Left ventricle myocardium inferior (tissue), 1 donor: ENCODE results near the gene RAPGEF1. TPM values are rescaled to one million over a fixed set of nuclear protein-coding genes. Genes with fewer than 3 reads are reported as not detected.

Experiments
- DNase-seq: peaks from one replicate; pipeline ENCODE4 v3.0.0-alpha.2; 2020
- H3K27ac ChIP-seq: fragments of 200-600 bp; replicated peaks from 2 replicates; pipeline ENCODE4 v1.8.0; 2021
- H3K27me3 ChIP-seq: fragments of 200-600 bp; 2 replicates; pipeline ENCODE4 v1.8.0; 2021; ENCODE audit warnings: low read depth
- H3K36me3 ChIP-seq: fragments of 200-600 bp; 2 replicates; pipeline ENCODE4 v1.8.0; 2021
- H3K4me1 ChIP-seq: fragments of 200-600 bp; 2 replicates; pipeline ENCODE4 v1.8.0; 2021
- H3K4me3 ChIP-seq: fragments of 200-600 bp; 2 replicates; pipeline ENCODE4 v1.8.0; 2021; ENCODE audit warnings: mild to moderate bottlenecking, moderate library complexity
- H3K9me3 ChIP-seq: fragments of 200-600 bp; replicated peaks from 2 replicates; pipeline ENCODE4 v1.8.0; 2021
- CTCF ChIP-seq: fragments of 200-600 bp; IDR thresholded peaks from 2 replicates; pipeline ENCODE4 v1.8.0; 2021; ENCODE audit warnings: antibody characterized with exemption, mild to moderate bottlenecking, borderline replicate concordance
- intact Hi-C: fragments of 100-400 bp; cut with micrococcal nuclease; formaldehyde crosslinking; loops from one replicate; pipeline ENCODE4 v1.11.0; 2022
- total RNA-seq: library from RNA; stranded (reverse); fragmentation: NEBNext Ultra II Directional; extraction: Animal tissue kit (Norgen Biotek cat#: 25700); gene quantifications from one replicate; pipeline ENCODE4 v1.2.1, GENCODE V29; 2021
- donor health status: DM: no; HTN: yes; CAD: no; lungs with severe emphysema.

Gene RAPGEF1
- total RNA-seq, 1 donor from 2014 or later, result 95.9 TPM

DNA sequence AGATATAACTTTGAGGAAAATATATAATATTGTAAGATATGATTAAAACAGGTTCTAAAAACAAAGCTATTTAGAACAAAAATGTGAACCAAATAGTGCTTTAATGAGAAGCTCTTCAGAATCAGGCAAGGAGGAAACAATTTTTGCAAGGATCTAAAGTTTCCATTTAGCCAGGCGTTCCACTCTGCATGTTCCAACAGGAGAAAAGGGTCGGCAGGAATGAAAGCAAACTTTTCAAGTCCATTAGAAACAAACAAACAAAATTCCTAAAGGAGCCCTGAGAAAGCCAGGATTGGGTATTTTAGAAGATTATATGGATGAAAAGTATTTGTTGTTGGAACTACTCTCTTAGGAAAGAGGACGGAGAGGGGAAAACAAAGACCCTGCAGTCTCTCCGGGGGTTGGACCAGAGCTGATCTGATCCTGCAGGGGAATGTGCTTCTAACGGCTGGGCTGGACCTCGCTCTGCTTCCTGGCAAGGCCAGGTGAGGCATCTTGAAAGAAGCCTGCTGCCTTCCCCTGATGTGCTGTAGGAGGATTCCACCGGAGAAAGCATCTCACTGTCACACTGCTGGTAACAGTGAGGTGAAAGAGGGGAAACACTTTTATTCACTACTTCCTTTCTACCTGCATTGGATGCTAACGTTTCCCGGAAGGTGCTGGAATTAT is 100.0 kb downstream of the RAPGEF1 start:
- H3K9me3 ChIP-seq, result no peaks in the 10 kb centered on the region
- peaks cover 51% of the 10 kb centered on the region for H3K36me3 ChIP-seq
- peak overlapping the region; percentile 37 for H3K27ac ChIP-seq
- no peaks in the 10 kb centered on the region for H3K27me3 ChIP-seq
- no peak for DNase-seq
- no peak overlapping the region for H3K4me3 ChIP-seq
- TF ChIP-seq CTCF, result no peak
- peaks cover 87% of the 10 kb centered on the region for H3K4me1 ChIP-seq
- intact Hi-C loops, result no loop called here

DNA sequence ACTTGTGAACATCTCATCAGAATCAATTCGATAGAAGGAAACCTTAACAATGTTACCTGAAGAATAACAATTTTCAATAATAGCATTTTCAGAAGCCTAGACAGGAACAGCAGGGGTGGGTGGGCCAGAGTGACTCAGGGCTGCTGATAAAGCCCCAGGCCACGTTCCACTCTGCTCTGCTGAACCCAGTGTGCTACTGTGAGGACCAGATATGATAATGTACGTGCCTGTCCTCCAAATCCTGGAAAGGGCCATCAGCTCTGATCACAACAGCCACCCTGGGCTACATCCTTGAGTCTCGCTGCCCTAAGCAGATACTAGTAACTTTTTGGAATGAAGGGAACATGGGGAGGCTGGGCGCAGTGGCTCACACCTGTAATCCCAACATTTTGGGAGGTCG is 103.3 kb downstream of the RAPGEF1 start:
- Histone ChIP-seq H3K36me3 (peaks cover 50% of the 10 kb centered on the region), H3K27me3 (no peaks in the 10 kb centered on the region), H3K4me1 (peaks cover 79% of the 10 kb centered on the region), H3K4me3 (no peak overlapping the region), H3K9me3 (no peaks in the 10 kb centered on the region), H3K27ac (peak overlapping the region; percentile 78)
- intact Hi-C loops, result no loop called here
- TF ChIP-seq CTCF, result no peak
- no peak for DNase-seq

DNA sequence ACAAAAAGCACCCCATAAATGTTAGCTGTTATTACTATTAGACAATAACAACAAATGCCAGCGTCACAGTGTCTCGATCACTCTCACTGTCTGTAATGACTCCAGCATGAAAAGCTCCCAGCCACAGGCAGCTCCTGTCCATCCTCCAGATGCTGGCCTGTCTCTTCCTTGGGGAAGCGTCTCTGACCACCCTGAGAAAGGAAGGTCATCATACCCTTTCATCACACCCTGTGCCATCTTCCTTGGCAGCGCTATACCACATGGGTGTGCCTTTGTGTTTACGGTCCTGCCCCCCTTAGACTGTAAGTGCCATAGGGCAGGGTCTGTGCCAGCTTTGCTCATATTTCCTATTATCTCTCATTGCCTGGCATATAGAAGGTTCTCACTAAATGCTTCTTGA is 104.0 kb downstream of the RAPGEF1 start:
- H3K27me3 ChIP-seq, result no peaks in the 10 kb centered on the region
- no peaks in the 10 kb centered on the region for H3K9me3 ChIP-seq
- no peak for DNase-seq
- H3K4me1 ChIP-seq, result peaks cover 78% of the 10 kb centered on the region
- intact Hi-C loops, result no loop called here
- peaks cover 45% of the 10 kb centered on the region for H3K36me3 ChIP-seq
- no peak overlapping the region for H3K4me3 ChIP-seq
- peak overlapping the region; percentile 78 for H3K27ac ChIP-seq
- TF ChIP-seq CTCF, result no peak

DNA sequence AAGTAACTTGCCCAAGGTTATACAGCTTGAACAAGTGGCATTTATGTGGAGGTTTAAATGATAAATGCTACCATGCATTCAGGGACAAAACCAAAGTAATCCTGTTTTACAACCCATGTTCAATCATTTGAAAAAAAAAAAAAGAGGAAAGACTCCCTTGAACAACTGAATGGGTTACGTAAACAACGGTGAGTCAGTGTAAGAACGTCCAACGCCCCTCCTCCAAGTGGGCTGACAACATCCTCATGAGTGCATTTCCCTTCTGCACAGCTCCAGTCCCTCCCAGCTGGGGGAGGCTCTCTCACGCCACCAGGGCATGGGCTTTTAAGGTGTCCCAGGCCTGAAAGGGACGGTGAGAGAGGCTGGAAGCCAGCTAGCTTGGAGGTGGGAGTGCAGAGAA is 104.6 kb downstream of the RAPGEF1 start:
- Histone ChIP-seq H3K36me3 (peaks cover 48% of the 10 kb centered on the region), H3K4me1 (peaks cover 78% of the 10 kb centered on the region), H3K4me3 (no peak overlapping the region), H3K27ac (peak overlapping the region; percentile 78), H3K27me3 (no peaks in the 10 kb centered on the region), H3K9me3 (no peaks in the 10 kb centered on the region)
- TF ChIP-seq CTCF, result peak; percentile 18
- peak; percentile 77 for DNase-seq
- intact Hi-C loops, result no loop called here

DNA sequence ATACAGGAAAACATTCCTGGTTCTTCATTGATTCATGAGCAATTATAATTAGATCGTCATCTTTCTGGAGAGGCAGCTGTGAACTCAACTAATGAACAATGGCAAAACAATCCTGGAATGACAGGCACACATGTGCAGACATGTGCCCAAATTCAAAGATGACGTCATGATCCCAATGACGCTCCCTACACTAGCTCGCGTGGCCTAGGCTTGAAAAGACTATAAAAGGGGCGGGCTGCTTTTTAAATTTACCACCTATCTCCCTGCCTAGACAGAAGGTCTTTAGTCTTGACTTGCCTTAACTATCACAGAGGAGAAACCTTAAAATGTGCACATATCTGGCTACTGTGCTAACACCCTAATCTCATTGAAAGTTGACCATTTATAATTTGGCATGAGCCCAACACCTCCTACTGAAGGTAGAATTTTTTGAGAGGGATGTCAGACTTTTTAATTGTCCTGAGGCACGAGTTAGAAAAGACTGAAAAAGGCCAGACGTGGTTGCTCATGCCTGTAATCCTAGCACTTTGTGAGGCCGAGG is 106.3 kb downstream of the RAPGEF1 start:
- Histone ChIP-seq H3K4me1 (peaks cover 85% of the 10 kb centered on the region), H3K9me3 (no peaks in the 10 kb centered on the region), H3K27me3 (no peaks in the 10 kb centered on the region), H3K36me3 (peaks cover 55% of the 10 kb centered on the region), H3K27ac (peak overlapping the region; percentile 22), H3K4me3 (no peak overlapping the region)
- intact Hi-C loops, result no loop called here
- no peak for TF ChIP-seq CTCF
- DNase-seq, result no peak
